ENCODE results near the gene VAPA.

The VAPA gene

GRCh38 chr18:10008006-10008647 is 94.3 kb downstream of the VAPA start:
- DNase-seq, result no peak

Data from activated CD4-positive, CD25-positive, alpha-beta regulatory T cell (primary cell).